HG03175 (cell line): ENCODE data around the gene MPPED2.

Source experiments
- ATAC-seq: cut with Tn5 transposase; IDR thresholded peaks from one replicate; pipeline ENCODE4 v1.9.1; 2021; ENCODE audit warnings: mild to moderate bottlenecking, moderate library complexity; ENCODE audit not compliant: unreplicated experiment

The MPPED2 gene

GRCh38 chr11:30488304-30488998 is 97.7 kb downstream of the MPPED2 start:
- no peak for ATAC-seq

- ATAC-seq, result no peak
Observed at GRCh38 chr11:30487200-30487898, 98.8 kb downstream of the MPPED2 start.

GRCh38 chr11:30485756-30486155 is 100.4 kb downstream of the MPPED2 start:
- ATAC-seq, result no peak

GRCh38 chr11:30485222-30485621 is 100.9 kb downstream of the MPPED2 start:
- ATAC-seq, result no peak

- ATAC-seq, result no peak
Observed at GRCh38 chr11:30483056-30483455, 103.1 kb downstream of the MPPED2 start.

- ATAC-seq, result no peak
Observed at GRCh38 chr11:30481796-30482195, 104.4 kb downstream of the MPPED2 start.

GRCh38 chr11:30481330-30481729 is 104.8 kb downstream of the MPPED2 start:
- no peak for ATAC-seq

GRCh38 chr11:30479899-30480298 is 106.3 kb downstream of the MPPED2 start:
- ATAC-seq, result no peak

- ATAC-seq, result no peak
Observed at GRCh38 chr11:30478923-30479322, 107.2 kb downstream of the MPPED2 start.

GRCh38 chr11:30477061-30477460 is 109.1 kb downstream of the MPPED2 start:
- ATAC-seq, result no peak

GRCh38 chr11:30474151-30474954 is 111.8 kb downstream of the MPPED2 start:
- ATAC-seq, result no peak

- no peak for ATAC-seq
Observed at GRCh38 chr11:30471244-30471643, 114.9 kb downstream of the MPPED2 start.

GRCh38 chr11:30468881-30469280 is 117.3 kb downstream of the MPPED2 start:
- no peak for ATAC-seq

GRCh38 chr11:30467176-30467575 is 119.0 kb downstream of the MPPED2 start:
- ATAC-seq, result no peak

GRCh38 chr11:30465623-30466022 is 120.5 kb downstream of the MPPED2 start:
- no peak for ATAC-seq

GRCh38 chr11:30465192-30465591 is 121.0 kb downstream of the MPPED2 start:
- ATAC-seq, result no peak

- no peak for ATAC-seq
Observed at GRCh38 chr11:30463266-30463665, 122.9 kb downstream of the MPPED2 start.

- no peak for ATAC-seq
Observed at GRCh38 chr11:30462421-30462820, 123.7 kb downstream of the MPPED2 start.

- no peak for ATAC-seq
Observed at GRCh38 chr11:30459821-30460220, 126.3 kb downstream of the MPPED2 start.

- no peak for ATAC-seq
Observed at GRCh38 chr11:30459306-30459705, 126.8 kb downstream of the MPPED2 start.

GRCh38 chr11:30458541-30458940 is 127.6 kb downstream of the MPPED2 start:
- ATAC-seq, result no peak

GRCh38 chr11:30457087-30457486 is 129.1 kb downstream of the MPPED2 start:
- no peak for ATAC-seq
